NB4 (cell line): ENCODE data around the gene DYNLT3.

Experiments used
- DNase-seq: peaks from one replicate; pipeline ENCODE4 v3.0.0; 2010; ENCODE audit warnings: low read depth
- H3K4me3 ChIP-seq: one replicate; pipeline ENCODE4 v1.5.1; 2011; ENCODE audit warnings: mild to moderate bottlenecking, low read depth, low read length, moderate library complexity
- CTCF ChIP-seq: IDR thresholded peaks from one replicate; pipeline ENCODE4 v1.5.1; 2012; ENCODE audit warnings: low read depth, low read length
- MAX ChIP-seq: IDR thresholded peaks from 2 replicates; pipeline ENCODE4 v1.6.1; 2011; ENCODE audit warnings: low read depth, low read length
- MYC ChIP-seq: IDR thresholded peaks from 2 replicates; pipeline ENCODE4 v1.6.1; 2011; ENCODE audit warnings: low read depth, low read length
- POLR2A ChIP-seq: IDR thresholded peaks from 2 replicates; pipeline ENCODE4 v1.6.1; 2011; ENCODE audit warnings: mild to moderate bottlenecking; ENCODE audit not compliant: insufficient read length; ENCODE audit errors: extremely low read depth

Gene DYNLT3

GRCh38 chrX:37846934-37847732 is at the start of gene DYNLT3:
Gene DYNLT3, minus strand, starts transcription at chrX:37847571. Its CDS starts 61 bp downstream, at chrX:37847510.
- TF ChIP-seq POLR2A (peak; percentile 54), CTCF (no peak), MYC (no peak), MAX (no peak)
- H3K4me3 ChIP-seq = peak within 1 kb of the TSS; percentile 65
- peak; percentile 84 for DNase-seq

GRCh38 chrX:37896511-37896890 is 49.1 kb upstream of the DYNLT3 start:
- no peak for DNase-seq
- no peak for TF ChIP-seq MAX
- no peak overlapping the region for H3K4me3 ChIP-seq

- TF ChIP-seq POLR2A (no peak), CTCF (no peak), MAX (no peak), MYC (no peak)
- no peak overlapping the region for H3K4me3 ChIP-seq
- DNase-seq = no peak
Observed at GRCh38 chrX:37895795-37896510, 48.6 kb upstream of the DYNLT3 start.

GRCh38 chrX:37894725-37895124 is 47.4 kb upstream of the DYNLT3 start:
- H3K4me3 ChIP-seq = no peak overlapping the region
- DNase-seq = no peak
- TF ChIP-seq MAX = no peak
- no peak for TF ChIP-seq POLR2A
- no peak for TF ChIP-seq CTCF
- TF ChIP-seq MYC = no peak

- TF ChIP-seq MYC (no peak), MAX (no peak), POLR2A (no peak), CTCF (no peak)
- no peak for DNase-seq
- no peak overlapping the region for H3K4me3 ChIP-seq
Observed at GRCh38 chrX:37888010-37888409, 40.6 kb upstream of the DYNLT3 start.

- no peak for TF ChIP-seq POLR2A
- DNase-seq = no peak
- H3K4me3 ChIP-seq = no peak overlapping the region
Observed at GRCh38 chrX:37887347-37887746, 40.0 kb upstream of the DYNLT3 start.

GRCh38 chrX:37883196-37883595 is 35.8 kb upstream of the DYNLT3 start:
- no peak for TF ChIP-seq MYC
- no peak for TF ChIP-seq MAX
- no peak for TF ChIP-seq CTCF
- no peak for TF ChIP-seq POLR2A
- DNase-seq = no peak

More at GRCh38 chrX:37883196-37883595, 35.8 kb upstream of the DYNLT3 start:
- H3K4me3 ChIP-seq = no peak overlapping the region
